Spinal cord (tissue), 10 donors: ENCODE data around the gene FAM118A. TPM values are rescaled to one million over a fixed set of nuclear protein-coding genes. Genes with fewer than 3 reads are reported as not detected.
"Not testable (repeated sequence)": the region's sequence is repeated elsewhere in the genome, so short reads cannot be mapped to it uniquely, and the experiment has no call there.

Experiments used
- DNase-seq, 6 donors: peaks; one replicate each; pipeline versions ENCODE4 v3.0.0 to v3.0.0-alpha.2; 2013 to 2015; ENCODE audit warnings: low spot score in 6 of 6, low read depth in 4 of 6
- H3K27ac ChIP-seq: one replicate; pipeline ENCODE4 v1.5.1; 2013; ENCODE audit warnings: low read depth, low read length, control low read depth
- H3K27me3 ChIP-seq: one replicate; pipeline ENCODE4 v1.6.1; 2013; ENCODE audit warnings: low read length; ENCODE audit not compliant: control insufficient read depth, insufficient read depth
- H3K36me3 ChIP-seq: one replicate; pipeline ENCODE4 v1.6.1; 2013; ENCODE audit warnings: low read length; ENCODE audit not compliant: control insufficient read depth, insufficient read depth
- H3K4me1 ChIP-seq: one replicate; pipeline ENCODE4 v1.6.1; 2013; ENCODE audit warnings: low read length; ENCODE audit not compliant: control insufficient read depth, insufficient read depth
- H3K4me3 ChIP-seq: one replicate; pipeline ENCODE4 v1.5.1; 2013; ENCODE audit warnings: low read depth, low read length, control low read depth
- H3K9me3 ChIP-seq: one replicate; pipeline ENCODE4 v1.6.1; 2013; ENCODE audit warnings: low read length; ENCODE audit not compliant: control insufficient read depth, insufficient read depth
- WGBS: methylation state at CpG from one replicate; pipeline ENCODE4 v1.1.5; 2013; ENCODE audit warnings: missing lambda C conversion rate; ENCODE audit not compliant: insufficient coverage; 5-methylcytosine and 5-hydroxymethylcytosine counted together
- long read RNA-seq, 4 donors: transcript quantifications; one replicate each; lab custom pipeline, GENCODE V29; 2026
- polyA plus RNA-seq, 2 donors: library from polyadenylated mRNA; unstranded; fragments of 120-200 nt; gene quantifications; one replicate each; pipeline ENCODE4 v1.2.1, GENCODE V29; 2013; ENCODE audit not compliant: insufficient read length in 2 of 2
- total RNA-seq, 2 donors: library from RNA; depleted of rRNA in 1 of 2; stranded (reverse); fragments of 120-200 nt in 1 of 2; fragments of >200 nt in 1 of 2; gene quantifications; one replicate each; pipeline versions ENCODE4 v1.2.3 to v1.2.4, GENCODE V29; 2013 to 2014
- donor health status: healthy.

The FAM118A gene
- total RNA-seq (10 to 100 TPM; 23.6 to 47.3 TPM), polyA plus RNA-seq (10 to 100 TPM; 20.5 to 56.6 TPM)
- long read RNA-seq, donor 1, partial matches to known transcripts: 7 of 8 reads
- long read RNA-seq, donor 1, other reads (novel, unspliced or antisense): 0 of 8 reads
- long read RNA-seq, donor 2, partial matches to known transcripts: 0 of 1 reads
- long read RNA-seq, donor 2, other reads (novel, unspliced or antisense): 0 of 1 reads
- long read RNA-seq, donor 3, partial matches to known transcripts: 0 of 3 reads
- long read RNA-seq, donor 3, other reads (novel, unspliced or antisense): 0 of 3 reads
- long read RNA-seq, donor 4, partial matches to known transcripts: 0 of 6 reads
- long read RNA-seq, donor 4, other reads (novel, unspliced or antisense): 0 of 6 reads

DNA sequence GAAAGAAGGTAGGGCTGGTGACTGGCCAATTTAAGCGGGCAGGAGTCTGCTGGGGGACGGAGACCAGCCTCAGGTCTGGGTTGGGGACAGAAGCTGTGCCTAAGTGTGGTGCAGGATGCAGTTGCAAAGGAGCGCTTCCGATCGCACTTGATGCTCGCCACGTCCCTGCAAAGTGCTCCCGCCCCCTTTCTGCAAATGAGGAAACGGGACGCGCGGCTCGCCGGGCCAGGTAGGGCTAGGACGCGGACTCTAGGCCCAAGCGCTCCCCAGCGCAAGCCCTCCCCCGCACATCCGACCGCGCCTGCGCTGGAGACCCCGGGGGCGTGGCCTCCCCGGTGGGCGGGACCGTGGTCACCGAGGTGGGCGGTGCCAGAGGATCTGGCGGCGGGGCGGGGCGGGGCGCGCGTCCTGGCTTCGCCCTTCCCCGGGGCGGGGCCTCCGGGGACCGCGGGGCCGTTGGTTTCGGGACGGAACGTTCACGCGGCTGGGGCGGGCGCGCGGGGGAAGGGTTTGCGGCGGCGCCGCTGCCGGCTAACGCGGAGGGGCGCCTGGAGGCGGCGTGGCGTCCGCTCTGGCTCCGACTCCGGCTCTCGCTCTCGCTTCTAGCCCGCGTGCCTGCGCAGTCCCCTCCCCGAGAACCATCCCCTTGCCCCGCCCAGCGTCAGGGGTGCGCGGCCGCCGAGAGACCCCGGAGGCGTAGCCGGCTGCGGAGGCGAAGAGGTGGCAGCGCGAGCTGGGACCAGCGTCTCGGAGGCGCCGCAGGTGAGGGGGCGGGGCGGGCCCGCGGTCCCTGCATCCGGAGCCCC, at the start of gene FAM118A:
FAM118A (plus strand) TSS at position 513 of the 806 bp plus-strand sequence. CDS start 12,446 bp downstream, outside the sequence.
- WGBS: under 1% methylated on average over 95 of the region's 95 CpGs
- H3K4me1 ChIP-seq: peaks cover 26% of the 10 kb centered on the region
- no peaks in the 10 kb centered on the region for H3K36me3 ChIP-seq
- no peaks in the 10 kb centered on the region for H3K27me3 ChIP-seq
- DNase-seq: peak; percentile 92 to 98 (median 94)
- peak within 1 kb of the TSS; percentile 64 for H3K27ac ChIP-seq
- H3K9me3 ChIP-seq: no peaks in the 10 kb centered on the region
- peak within 1 kb of the TSS; percentile 75 for H3K4me3 ChIP-seq

DNA sequence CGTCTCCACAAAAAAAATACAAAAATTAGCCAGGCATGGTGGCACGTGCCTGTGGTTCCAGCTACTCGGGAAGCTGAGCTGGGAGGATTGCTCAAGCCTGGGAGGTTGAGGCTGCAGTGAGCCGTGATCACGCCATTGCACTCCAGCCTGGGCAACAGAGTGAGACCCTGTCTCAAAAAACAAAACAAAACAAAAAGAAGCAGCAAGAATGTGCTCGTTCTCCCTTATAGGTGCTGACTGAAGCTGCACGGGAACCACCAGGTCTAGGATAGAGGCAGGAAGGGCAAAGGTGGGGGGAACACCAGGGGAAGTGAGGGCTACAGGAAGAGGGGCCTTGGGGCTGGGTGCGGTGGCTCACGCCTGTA, 49.4 kb upstream of the FAM118A start:
- H3K27me3 ChIP-seq, H3K9me3 ChIP-seq, DNase-seq, H3K27ac ChIP-seq, H3K4me3 ChIP-seq: not testable (repeated sequence)
- peaks cover 14% of the 10 kb centered on the region for H3K36me3 ChIP-seq
- 86% methylated on average over 8 of the region's 9 CpGs for WGBS
- peaks cover 22% of the 10 kb centered on the region for H3K4me1 ChIP-seq

DNA sequence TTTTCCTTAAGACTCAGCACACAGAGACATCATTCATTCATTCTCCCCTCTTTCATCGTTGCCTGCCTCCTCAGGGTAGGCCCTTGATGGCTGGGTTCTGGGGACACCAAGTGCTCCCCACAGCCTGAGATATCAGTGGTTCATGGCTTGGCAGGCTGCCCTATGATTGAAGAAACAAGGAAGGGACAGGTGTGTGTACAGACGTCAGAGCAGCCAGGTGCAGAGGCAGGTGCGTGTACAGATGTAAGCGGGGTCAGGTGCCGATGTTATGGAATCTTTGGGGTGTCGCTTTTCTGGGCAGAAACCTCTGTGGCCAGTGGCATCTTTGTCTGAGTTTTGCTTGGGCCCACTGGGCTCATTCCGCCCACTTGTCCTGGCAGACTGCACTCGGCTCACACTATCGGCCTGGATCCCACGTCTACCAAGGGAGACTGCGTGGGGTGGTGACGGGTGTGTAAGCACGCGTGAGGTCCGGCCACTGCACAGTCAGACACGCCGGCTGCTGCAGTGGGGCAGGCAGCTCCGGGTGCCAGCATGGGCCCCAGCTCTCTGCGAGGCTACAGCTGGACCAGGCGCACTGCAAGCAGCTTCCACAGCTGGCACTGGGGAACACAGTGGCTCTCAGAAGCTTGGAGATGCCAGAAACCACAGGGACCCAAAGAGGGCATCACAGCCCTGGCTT, 48.2 kb upstream of the FAM118A start:
- no peaks in the 10 kb centered on the region for H3K9me3 ChIP-seq
- 86% methylated on average over 19 of the region's 20 CpGs for WGBS
- H3K27me3 ChIP-seq: no peaks in the 10 kb centered on the region
- H3K4me1 ChIP-seq: peaks cover 22% of the 10 kb centered on the region
- DNase-seq: no peak
- no peak overlapping the region for H3K4me3 ChIP-seq
- H3K27ac ChIP-seq: no peak overlapping the region
- peaks cover 14% of the 10 kb centered on the region for H3K36me3 ChIP-seq

DNA sequence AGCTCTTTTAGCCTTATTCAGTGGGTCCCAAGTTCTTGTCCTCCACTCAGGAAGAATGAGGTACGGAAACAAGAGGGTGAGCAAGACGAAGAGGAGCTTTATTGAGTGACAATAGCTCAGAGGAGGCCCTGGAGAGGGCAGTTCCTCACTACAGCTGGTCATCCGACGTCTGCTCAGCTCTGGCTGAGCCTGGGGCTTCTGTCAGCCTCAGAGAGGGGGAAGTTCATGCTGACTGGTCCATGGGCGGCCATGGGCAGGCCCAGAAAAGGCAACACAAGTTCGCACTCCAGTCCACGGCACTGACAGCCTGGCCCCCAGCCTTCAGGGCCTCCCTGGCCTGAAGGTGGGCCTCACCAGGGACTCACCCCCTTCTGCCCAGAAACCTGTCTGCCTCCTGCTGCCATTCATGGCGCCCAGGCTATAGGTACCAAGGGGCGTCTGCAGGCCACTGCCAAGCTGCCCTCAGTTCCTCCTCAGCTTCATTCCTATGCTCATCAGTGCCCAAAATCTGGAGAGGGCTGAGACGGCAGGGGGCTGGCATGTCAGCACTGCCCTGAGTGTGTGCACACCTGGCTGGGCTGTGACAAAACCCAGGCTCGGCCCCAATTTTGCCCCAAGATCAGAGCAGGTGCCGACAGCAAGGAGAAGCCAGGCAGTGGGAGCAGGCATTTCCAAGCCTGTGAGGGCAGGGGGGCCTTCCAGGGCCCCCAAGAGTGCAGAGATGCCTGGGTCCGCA, 47.4 kb upstream of the FAM118A start:
- H3K36me3 ChIP-seq: peaks cover 14% of the 10 kb centered on the region
- peaks cover 22% of the 10 kb centered on the region for H3K4me1 ChIP-seq
- H3K9me3 ChIP-seq: no peaks in the 10 kb centered on the region
- H3K27ac ChIP-seq: no peak overlapping the region
- WGBS: 60% methylated on average over 13 of the region's 13 CpGs
- H3K4me3 ChIP-seq: no peak overlapping the region
- H3K27me3 ChIP-seq: no peaks in the 10 kb centered on the region
- no peak for DNase-seq

DNA sequence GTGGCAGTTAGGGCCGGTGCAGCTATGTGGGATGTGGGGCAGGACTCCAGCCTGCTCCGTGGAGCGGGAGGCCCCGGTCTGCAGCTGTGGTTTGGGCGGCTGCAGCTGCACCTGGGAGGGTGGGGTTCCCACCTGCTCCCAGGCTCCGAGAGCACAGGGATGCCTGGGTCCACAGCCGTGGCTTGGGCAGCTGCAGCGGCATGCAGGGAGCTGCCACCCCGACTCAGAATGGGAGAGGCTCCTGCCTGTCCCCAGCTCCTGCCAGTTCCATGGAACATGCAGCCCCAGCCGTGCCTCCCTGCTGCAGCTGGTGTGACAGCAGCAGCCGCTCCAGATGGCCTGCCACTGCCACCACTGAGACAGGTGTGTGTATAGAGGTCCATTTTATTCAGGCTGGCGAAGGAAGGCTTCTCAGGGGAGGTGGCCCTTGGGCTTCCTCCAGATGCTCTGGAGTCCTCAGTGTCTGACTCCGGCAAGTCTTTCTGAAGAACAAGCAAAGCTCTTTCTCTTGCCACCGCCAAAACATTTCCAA, 46.7 kb upstream of the FAM118A start:
- Histone ChIP-seq H3K4me3 (no peak overlapping the region), H3K9me3 (no peaks in the 10 kb centered on the region), H3K4me1 (peaks cover 25% of the 10 kb centered on the region), H3K27ac (no peak overlapping the region), H3K27me3 (no peaks in the 10 kb centered on the region), H3K36me3 (peaks cover 14% of the 10 kb centered on the region)
- WGBS: 72% methylated on average over 13 of the region's 14 CpGs
- no peak for DNase-seq

DNA sequence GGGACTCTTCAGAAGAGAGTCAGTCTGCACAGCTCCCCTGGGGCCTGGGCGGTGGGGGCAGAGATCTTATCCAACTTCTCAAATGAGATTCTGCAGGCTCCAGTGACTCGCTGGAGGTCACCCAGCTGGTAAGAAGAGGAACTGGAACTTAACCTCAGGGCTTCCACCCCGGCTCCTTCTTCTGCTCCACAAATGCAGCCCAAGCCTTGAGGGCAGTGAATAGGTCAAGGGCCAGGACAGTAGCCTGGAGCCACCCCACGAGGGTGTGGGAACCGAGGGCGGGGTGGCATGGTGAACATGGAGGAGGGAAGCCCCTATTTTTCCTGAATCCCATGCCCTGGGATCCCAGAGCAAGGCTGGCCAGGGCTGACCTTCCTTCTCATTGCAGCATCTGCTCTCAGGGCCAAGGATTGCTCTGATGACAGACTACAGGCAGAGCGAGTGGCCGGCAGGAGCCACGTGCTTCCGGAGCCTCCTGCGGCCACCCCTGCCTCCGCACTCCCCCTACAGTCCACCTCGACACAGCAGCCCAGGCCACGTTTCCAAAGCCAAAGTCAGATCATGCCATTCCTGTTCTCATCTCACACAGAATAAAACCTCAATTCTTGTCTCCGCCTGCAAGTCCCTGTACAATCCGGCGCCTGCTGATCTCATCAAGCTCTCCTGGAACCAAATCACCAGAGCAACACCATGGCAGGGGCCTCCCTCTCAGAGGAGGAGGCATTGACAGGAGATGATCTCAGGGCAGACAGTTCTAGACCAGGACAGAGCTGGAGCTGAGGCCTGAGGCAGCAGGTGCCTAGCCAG, 46.1 kb upstream of the FAM118A start:
- Histone ChIP-seq H3K36me3 (peaks cover 14% of the 10 kb centered on the region), H3K4me3 (no peak overlapping the region), H3K9me3 (no peaks in the 10 kb centered on the region), H3K4me1 (peaks cover 28% of the 10 kb centered on the region), H3K27me3 (no peaks in the 10 kb centered on the region), H3K27ac (no peak overlapping the region)
- DNase-seq: peak in 2 of 6 donors; percentile 46 to 65
- WGBS: 37% methylated on average over 16 of the region's 17 CpGs

DNA sequence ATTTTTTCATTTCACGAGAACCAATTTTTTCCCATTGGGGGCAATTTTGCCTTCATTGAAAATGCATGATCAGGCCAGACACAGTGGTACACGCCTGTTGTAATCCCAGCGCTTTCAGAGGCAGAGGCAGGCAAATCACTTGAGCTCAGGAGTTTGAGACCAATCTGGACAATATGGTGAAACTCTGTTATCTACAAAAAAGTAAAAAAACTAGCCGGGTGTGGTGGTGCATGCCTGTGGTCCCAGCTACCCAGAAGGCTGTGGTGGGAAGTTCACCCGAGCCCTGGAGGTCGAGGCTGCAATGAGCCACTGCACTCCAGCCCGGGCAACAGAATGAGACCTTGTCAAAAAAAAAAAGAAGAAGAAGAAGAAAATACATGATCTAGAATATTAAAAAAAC, 44.2 kb upstream of the FAM118A start:
- H3K4me3 ChIP-seq: no peak overlapping the region
- H3K36me3 ChIP-seq: peaks cover 14% of the 10 kb centered on the region
- 77% methylated on average over 2 of the region's 7 CpGs for WGBS
- peaks cover 37% of the 10 kb centered on the region for H3K4me1 ChIP-seq
- H3K27ac ChIP-seq: no peak overlapping the region
- peak in 1 of 6 donors; percentile 82 for DNase-seq
- no peaks in the 10 kb centered on the region for H3K9me3 ChIP-seq
- peaks cover 5% of the 10 kb centered on the region for H3K27me3 ChIP-seq

DNA sequence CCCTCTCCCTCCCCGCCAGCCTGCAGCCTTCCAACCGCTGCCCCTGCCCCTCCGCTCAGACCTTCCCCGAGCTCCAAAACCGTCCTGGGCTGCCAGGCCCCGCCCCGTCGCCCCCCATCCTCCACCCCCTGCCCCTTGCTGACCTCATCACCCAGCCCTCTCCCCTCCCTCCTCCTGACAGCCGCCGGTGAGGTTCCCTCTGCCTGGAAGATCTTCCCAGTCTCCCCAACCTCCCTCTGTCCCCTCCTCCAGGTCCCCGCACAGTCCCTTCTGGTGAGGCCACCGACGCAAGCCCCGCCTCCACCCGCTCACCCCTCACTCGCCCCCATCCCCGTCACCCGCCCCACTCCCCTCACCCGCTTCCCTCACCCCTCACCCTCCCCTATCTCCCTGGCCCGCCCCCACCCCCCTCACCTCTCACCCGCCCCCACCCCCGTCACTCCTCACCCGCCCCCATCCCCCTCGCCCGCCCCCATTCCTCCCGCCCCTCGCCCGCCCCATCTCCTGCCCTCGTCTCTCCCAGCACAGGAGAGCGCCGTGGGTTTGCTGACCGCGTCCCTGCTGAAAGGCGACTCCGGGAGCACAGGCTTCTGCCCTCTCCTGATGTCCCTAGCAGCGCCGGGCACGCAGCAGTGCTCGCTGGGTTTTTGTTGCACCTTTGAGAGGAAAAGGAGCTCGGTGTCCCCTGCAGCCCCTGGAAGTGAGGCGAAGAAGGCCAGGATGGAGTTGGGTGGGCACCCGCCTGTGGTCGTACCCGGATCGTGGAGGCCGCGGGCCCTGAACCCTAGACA, 41.4 kb upstream of the FAM118A start:
- DNase-seq: peak in 4 of 6 donors; percentile 31 to 94 (median 62)
- Histone ChIP-seq H3K27me3 (peaks cover 8% of the 10 kb centered on the region), H3K27ac (peak overlapping the region; percentile 71), H3K4me1 (peaks cover 36% of the 10 kb centered on the region), H3K4me3 (peak overlapping the region; percentile 72), H3K9me3 (no peaks in the 10 kb centered on the region), H3K36me3 (no peaks in the 10 kb centered on the region)
- 0% methylated on average over 18 of the region's 47 CpGs for WGBS
